OCI-LY1 (cell line): ENCODE results near the gene AAK1.

ENCODE experiments used
- CTCF ChIP-seq: fragments of 200-600 bp; sonication (generic), shearing (Covaris generic); IDR thresholded peaks from 2 replicates; pipeline ENCODE4 v1.5.1; 2017; ENCODE audit warnings: mild to moderate bottlenecking, antibody characterized with exemption, low read length, moderate library complexity, mixed read lengths
- EZH2 ChIP-seq: fragments of 200-600 bp; sonication (generic), shearing (Covaris generic); IDR thresholded peaks from 2 replicates; pipeline ENCODE4 v1.8.0; 2017; ENCODE audit warnings: borderline replicate concordance, mixed run types, mild to moderate bottlenecking, antibody characterized with exemption, low read length, moderate library complexity, mixed read lengths

GRCh38 chr2:69589973-69590652 is 53.4 kb downstream of the AAK1 start:
- TF ChIP-seq CTCF (no peak), EZH2 (no peak)
